ENCODE measurements around the gene GAS2. TPM values are rescaled to one million over a fixed set of nuclear protein-coding genes. Genes with fewer than 3 reads are reported as not detected.

Gene GAS2
- total RNA-seq, 1 donor from 2014 or later, result 1.2 TPM

Other genes with a start within 250 kb of the GAS2 start
- 5.8 TPM for gene FANCF, start 40.8 kb upstream of the GAS2 start, total RNA-seq
- 14.7 TPM for gene SVIP, start 163.2 kb downstream of the GAS2 start, total RNA-seq
- not detected for gene CCDC179, start 193.9 kb downstream of the GAS2 start, total RNA-seq